Ectodermal cell (in vitro differentiated cells): ENCODE measurements around the gene TRIM14.
"Not testable (repeated sequence)": the region's sequence is repeated elsewhere in the genome, so short reads cannot be mapped to it uniquely, and the experiment has no call there.

Source experiments
- H3K27ac ChIP-seq: 2 replicates; pipeline ENCODE4 v1.7.0; 2013; ENCODE audit warnings: mild to moderate bottlenecking, low read depth, low read length; ENCODE audit not compliant: insufficient read depth, poor library complexity, severe bottlenecking
- H3K27me3 ChIP-seq: 2 replicates; pipeline ENCODE4 v1.7.0; 2013; ENCODE audit warnings: mild to moderate bottlenecking, low read length; ENCODE audit not compliant: insufficient read depth, control insufficient read depth, poor library complexity, severe bottlenecking
- H3K36me3 ChIP-seq: one replicate; pipeline ENCODE4 v1.7.0; 2013; ENCODE audit warnings: low read length; ENCODE audit not compliant: control insufficient read depth, insufficient read depth
- H3K4me1 ChIP-seq: one replicate; pipeline ENCODE4 v1.7.0; 2013; ENCODE audit warnings: low read length; ENCODE audit not compliant: control insufficient read depth, insufficient read depth
- H3K4me3 ChIP-seq: 2 replicates; pipeline ENCODE4 v1.7.0; 2013; ENCODE audit warnings: low read depth, low read length, control low read depth; ENCODE audit not compliant: insufficient read depth
- H3K9me3 ChIP-seq: 2 replicates; pipeline ENCODE4 v1.7.0; 2013; ENCODE audit warnings: mild to moderate bottlenecking, low read length, moderate library complexity; ENCODE audit not compliant: control insufficient read depth
- WGBS, 2 experiments: methylation state at CpG; one replicate each; pipeline ENCODE4 v1.1.7; 2013; ENCODE audit warnings: missing lambda C conversion rate in 2 of 2; 5-methylcytosine and 5-hydroxymethylcytosine counted together

Gene TRIM14

DNA sequence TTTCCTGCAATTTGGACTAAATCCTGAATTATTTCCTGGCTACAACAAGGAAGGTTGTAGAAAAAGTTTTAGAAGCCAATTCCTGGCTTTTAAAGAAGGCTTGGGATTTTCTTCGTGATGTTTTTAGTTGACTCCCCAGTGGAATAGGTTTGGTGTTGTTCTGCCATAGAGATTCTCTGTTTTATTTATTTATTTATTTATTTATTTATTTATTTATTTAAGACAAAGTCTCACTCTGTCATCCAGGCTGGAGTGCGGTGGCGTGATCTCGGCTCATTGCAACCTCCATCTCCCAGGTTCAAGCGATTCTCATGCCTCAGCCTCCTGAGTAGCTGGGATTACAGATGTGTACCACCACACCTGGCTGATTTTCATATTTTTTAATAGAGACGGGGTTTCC, 1.9 kb downstream of the TRIM14 start:
- 92 to 96% methylated on average over 6 of the region's 6 CpGs for WGBS, 2 experiments
- not testable (repeated sequence) for H3K4me1 ChIP-seq, H3K36me3 ChIP-seq

DNA sequence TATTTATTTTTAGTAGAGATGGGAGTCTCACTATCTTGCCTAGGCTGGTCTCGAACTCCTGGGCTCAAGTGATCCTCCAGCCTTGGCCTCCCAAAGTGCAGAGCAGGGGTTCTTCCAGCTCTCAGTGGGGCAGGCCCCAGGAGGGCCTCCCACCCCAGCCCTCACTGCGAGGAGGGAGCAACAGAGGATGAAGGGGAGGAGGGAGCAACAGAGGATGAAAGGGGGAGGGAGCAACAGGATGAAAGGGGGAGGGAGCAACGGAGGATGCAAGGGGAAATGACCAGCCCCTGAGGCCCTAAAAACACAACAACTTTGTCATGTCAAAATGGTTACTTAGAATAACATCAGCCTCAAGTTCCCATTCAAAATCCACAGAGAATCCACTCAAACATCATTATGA, 10.0 kb downstream of the TRIM14 start:
- no peak overlapping the region for H3K4me3 ChIP-seq
- peaks cover 4% of the 10 kb centered on the region for H3K9me3 ChIP-seq
- H3K27ac ChIP-seq, result no peak overlapping the region
- WGBS, 2 experiments, result 62 to 68% methylated on average over 2 to 3 of the region's 3 CpGs
- no peaks in the 10 kb centered on the region for H3K36me3 ChIP-seq
- H3K27me3 ChIP-seq, result no peaks in the 10 kb centered on the region
- no peaks in the 10 kb centered on the region for H3K4me1 ChIP-seq

More for the DNA sequence above, 1.9 kb downstream of the TRIM14 start:
- not testable (repeated sequence) for H3K4me3 ChIP-seq, H3K9me3 ChIP-seq, H3K27ac ChIP-seq
- peaks cover 14% of the 10 kb centered on the region for H3K27me3 ChIP-seq

DNA sequence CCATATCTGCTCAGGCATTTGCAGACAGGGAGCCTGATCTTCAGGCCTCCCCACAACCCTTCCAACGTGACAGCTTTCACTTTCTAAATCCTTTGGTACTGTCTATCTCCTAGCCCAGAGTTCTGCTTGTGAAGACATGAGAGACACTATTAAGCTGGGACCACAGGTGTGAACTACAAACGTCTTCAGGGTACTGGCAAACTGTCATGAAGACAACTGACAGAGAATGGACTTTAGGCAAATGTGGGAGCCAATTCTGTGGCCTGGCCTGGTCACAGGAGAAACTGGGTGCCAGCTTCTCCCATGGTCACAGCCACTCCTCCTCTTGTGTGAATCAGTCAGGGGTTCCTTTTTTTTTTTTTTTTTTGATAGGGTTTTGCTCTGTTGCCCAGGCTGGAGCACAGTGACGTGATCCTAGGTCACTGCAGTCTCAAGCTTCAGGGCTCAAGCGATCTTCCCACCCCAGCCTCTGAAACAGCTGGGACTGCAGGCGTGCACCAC, 10.4 kb downstream of the TRIM14 start:
- WGBS, 2 experiments, result 88 to 90% methylated on average over 4 to 5 of the region's 5 CpGs
- Histone ChIP-seq H3K36me3 (no peaks in the 10 kb centered on the region), H3K4me3 (no peak overlapping the region), H3K27me3 (no peaks in the 10 kb centered on the region), H3K27ac (no peak overlapping the region), H3K4me1 (no peaks in the 10 kb centered on the region), H3K9me3 (peaks cover 4% of the 10 kb centered on the region)

DNA sequence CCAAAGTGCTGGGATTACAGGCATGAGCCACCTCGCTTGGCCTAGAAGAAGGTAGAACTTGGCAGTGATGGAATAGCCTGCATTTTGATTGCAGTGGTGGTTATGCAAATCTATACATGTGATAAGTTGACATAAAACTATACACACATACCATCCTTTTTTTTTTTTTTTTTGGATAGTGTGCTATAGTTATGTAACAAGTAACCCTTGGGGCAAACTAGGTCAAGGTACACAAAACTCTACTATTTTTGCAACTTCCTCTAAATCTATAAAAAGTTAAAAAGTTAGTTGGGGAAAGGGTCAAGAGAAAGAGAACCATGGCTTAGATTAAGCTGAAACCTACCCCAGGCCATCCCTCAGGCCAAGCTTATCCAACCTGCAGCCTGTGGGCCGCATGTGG, 11.1 kb downstream of the TRIM14 start:
- WGBS, 2 experiments, result 89 to 95% methylated on average over 2 of the region's 2 CpGs
- Histone ChIP-seq H3K4me1 (no peaks in the 10 kb centered on the region), H3K9me3 (peaks cover 4% of the 10 kb centered on the region), H3K4me3 (no peak overlapping the region), H3K27ac (no peak overlapping the region), H3K27me3 (no peaks in the 10 kb centered on the region), H3K36me3 (no peaks in the 10 kb centered on the region)

DNA sequence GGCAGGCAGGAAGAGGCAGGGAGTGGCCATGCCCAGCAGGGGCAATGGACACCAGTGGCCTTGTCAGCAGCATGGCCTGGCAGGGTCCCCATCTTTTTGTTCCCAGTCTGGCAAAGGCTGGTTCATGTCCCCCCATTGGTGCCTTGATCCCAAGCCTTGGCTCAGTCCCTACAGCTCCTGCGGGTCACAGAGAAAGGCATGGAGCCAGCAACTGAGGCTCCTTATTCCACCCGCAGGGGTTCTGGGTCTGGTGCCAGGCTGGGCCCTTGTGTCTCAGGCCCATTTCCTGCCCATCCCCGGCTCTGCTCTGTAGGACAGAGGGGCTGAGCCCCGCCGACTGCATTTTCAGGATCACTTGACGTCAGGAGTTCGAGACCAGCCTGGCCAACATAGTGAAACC, 14.0 kb downstream of the TRIM14 start:
- Histone ChIP-seq H3K27ac (no peak overlapping the region), H3K4me3 (no peak overlapping the region), H3K27me3 (no peaks in the 10 kb centered on the region), H3K4me1 (no peaks in the 10 kb centered on the region), H3K9me3 (peaks cover 4% of the 10 kb centered on the region), H3K36me3 (no peaks in the 10 kb centered on the region)
- 92 to 93% methylated on average over 7 of the region's 7 CpGs for WGBS, 2 experiments

DNA sequence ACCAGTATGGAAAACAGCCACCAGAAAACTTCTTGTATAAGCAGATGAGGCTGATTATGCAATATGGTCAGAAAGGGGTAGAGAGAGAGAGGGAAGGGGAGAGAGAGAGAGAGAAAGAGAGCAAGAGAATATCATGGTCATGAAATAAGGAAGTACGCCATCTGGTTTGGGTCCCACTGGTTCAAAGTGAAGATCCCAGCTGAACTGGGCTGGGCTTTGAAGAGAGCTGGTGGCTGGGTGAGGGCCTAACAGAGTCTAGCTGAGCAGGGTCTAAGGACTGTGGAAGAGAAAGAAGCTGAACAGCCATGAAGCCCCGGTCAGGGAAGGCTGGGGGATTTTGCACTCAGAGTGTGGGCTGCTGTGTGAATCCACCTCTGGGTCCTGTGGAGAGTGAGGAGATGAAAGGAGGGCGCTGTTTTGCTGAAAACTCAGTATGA, 14.6 kb downstream of the TRIM14 start:
- no peaks in the 10 kb centered on the region for H3K27me3 ChIP-seq
- WGBS, 2 experiments, result 88 to 91% methylated on average over 3 of the region's 3 CpGs

DNA sequence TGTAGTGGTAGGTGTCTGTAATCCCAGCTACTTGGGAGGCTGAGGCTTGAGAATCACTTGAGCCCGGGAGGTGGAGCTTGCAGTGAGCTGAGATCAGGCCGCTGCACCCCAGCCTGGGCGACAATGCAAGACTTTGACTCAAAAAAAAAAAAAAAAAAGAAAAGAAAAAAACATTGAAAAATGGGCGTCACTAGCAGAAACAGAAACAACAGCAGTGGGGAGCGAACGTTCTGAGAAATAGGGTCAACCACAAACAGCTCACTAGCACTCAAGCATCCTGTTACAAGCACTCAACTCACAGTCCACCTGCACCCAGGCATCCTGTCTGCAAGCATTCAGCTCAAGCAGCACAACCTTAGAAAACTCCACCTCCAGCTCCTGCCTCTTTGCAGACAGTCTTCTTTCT, 17.2 kb downstream of the TRIM14 start:
- Histone ChIP-seq H3K27ac (no peak overlapping the region), H3K36me3 (no peaks in the 10 kb centered on the region), H3K9me3 (peaks cover 2% of the 10 kb centered on the region), H3K27me3 (no peaks in the 10 kb centered on the region), H3K4me1 (no peaks in the 10 kb centered on the region), H3K4me3 (no peak overlapping the region)
- 47 to 50% methylated on average over 6 of the region's 6 CpGs for WGBS, 2 experiments

More for the DNA sequence above, 14.6 kb downstream of the TRIM14 start:
- no peaks in the 10 kb centered on the region for H3K4me1 ChIP-seq
- no peak overlapping the region for H3K27ac ChIP-seq
- H3K9me3 ChIP-seq, result peaks cover 4% of the 10 kb centered on the region
- no peak overlapping the region for H3K4me3 ChIP-seq
- H3K36me3 ChIP-seq, result no peaks in the 10 kb centered on the region

DNA sequence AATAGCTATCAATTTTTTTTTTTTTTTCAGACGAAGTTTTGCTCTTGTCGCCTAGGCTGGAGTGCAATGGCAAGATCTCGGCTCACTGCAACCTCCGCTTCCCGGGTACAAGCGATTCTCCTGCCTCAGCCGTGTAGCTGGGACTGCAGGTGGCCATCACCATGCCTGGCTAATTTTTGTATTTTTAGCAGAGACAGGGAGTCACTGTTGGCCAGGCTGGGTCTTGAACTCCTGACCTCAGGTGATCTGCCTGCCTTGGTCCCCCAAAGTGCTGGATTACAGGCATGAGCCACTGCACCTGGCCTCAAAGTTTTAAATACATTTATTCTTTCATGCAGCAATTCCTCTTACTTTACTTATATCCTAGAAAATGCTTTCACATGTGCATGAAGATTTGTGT, 17.6 kb downstream of the TRIM14 start:
- no peaks in the 10 kb centered on the region for H3K36me3 ChIP-seq
- H3K9me3 ChIP-seq, result no peaks in the 10 kb centered on the region
- 89 to 92% methylated on average over 7 of the region's 7 CpGs for WGBS, 2 experiments
- H3K4me1 ChIP-seq, result no peaks in the 10 kb centered on the region
- no peaks in the 10 kb centered on the region for H3K27me3 ChIP-seq
- no peak overlapping the region for H3K27ac ChIP-seq
- no peak overlapping the region for H3K4me3 ChIP-seq

DNA sequence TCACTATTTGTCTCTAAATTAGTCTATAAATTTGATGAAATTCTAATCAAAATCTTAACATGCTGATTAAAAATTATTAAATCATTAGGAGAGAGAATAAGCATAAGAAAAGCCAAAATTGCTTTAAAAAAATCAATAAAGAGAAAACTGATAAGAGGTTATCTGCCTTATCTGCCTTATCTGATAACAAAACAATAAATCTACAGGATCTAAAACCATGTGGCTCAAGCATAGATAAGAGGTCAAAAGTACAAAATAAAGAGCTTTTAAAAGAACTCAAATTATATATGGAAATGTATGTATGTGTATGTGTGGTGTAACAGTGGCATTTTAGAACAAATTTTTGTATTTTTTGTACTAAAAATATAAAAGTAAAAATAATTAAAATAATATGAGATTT, 18.6 kb downstream of the TRIM14 start:
- Histone ChIP-seq H3K4me3 (no peak overlapping the region), H3K27ac (no peak overlapping the region)

DNA sequence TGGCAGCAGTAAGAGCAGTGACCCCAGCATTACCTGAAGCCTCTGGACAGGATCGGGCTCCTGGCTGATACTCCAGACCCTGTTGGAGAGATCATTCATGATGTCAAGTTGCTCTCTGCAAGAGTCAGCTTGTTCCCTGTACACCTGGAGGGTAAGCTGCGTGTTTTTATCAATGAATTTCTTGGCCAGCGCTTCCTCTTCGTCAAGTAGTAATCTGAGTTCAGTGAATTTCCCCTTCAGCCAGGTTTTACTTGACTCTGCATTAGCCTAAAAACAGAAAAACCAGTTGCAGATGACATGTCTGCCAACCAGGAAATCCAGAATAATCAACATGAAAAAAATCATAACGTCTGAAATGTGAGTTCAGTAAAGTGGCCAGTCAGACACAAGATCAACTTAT, 19.1 kb downstream of the TRIM14 start:
- H3K27me3 ChIP-seq, result no peaks in the 10 kb centered on the region
- no peaks in the 10 kb centered on the region for H3K4me1 ChIP-seq
- no peak overlapping the region for H3K27ac ChIP-seq
- H3K9me3 ChIP-seq, result no peaks in the 10 kb centered on the region
- H3K36me3 ChIP-seq, result no peaks in the 10 kb centered on the region
- WGBS, 2 experiments, result 93 to 95% methylated on average over 5 of the region's 5 CpGs
- no peak overlapping the region for H3K4me3 ChIP-seq

More for the DNA sequence above, 18.6 kb downstream of the TRIM14 start:
- Histone ChIP-seq H3K9me3 (no peaks in the 10 kb centered on the region), H3K36me3 (no peaks in the 10 kb centered on the region), H3K27me3 (no peaks in the 10 kb centered on the region), H3K4me1 (no peaks in the 10 kb centered on the region)

DNA sequence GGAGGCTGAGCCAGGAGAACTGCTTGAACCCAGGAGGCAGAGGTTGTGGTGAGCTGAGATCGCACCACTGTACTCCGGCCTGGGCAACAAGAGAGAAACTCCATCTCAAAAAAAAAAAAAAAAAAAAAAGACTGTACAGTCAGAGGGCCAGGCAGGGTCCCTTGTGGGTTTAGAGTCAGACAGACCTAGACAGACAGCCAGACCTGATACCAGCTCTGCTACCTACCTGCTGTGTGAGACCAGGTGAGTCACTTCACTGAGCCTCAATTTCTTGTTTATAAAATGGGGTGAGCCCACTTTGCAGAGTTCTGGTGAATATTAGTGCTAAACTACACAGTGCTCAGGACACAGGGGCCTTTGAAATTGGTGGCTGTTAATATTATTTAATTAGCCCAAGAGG, 19.7 kb downstream of the TRIM14 start:
- no peak overlapping the region for H3K4me3 ChIP-seq
- H3K36me3 ChIP-seq, result no peaks in the 10 kb centered on the region
- no peaks in the 10 kb centered on the region for H3K4me1 ChIP-seq
- H3K27me3 ChIP-seq, result no peaks in the 10 kb centered on the region
- 86 to 96% methylated on average over 2 of the region's 2 CpGs for WGBS, 2 experiments
- H3K27ac ChIP-seq, result no peak overlapping the region
- no peaks in the 10 kb centered on the region for H3K9me3 ChIP-seq
